Astrocyte (in vitro differentiated cells and primary cell): ENCODE data around the gene E2F2.

Experiments
- CTCF ChIP-seq: IDR thresholded peaks from 2 replicates; pipeline ENCODE4 v1.5.1; 2011; ENCODE audit warnings: low read depth, mild to moderate bottlenecking, inconsistent platforms, low read length, moderate library complexity; ENCODE audit not compliant: insufficient read depth
- EZH2 ChIP-seq: IDR thresholded peaks from 2 replicates; pipeline ENCODE4 v1.6.1; 2012; ENCODE audit warnings: mild to moderate bottlenecking, low read length, inconsistent platforms; ENCODE audit not compliant: insufficient read depth

GRCh38 chr1:23567996-23568607, 37.1 kb upstream of the E2F2 start:
- TF ChIP-seq CTCF, result no peak
- TF ChIP-seq EZH2, result no peak
